ENCODE results near the gene LCP1.
A peak's percentile ranks its signal among the peaks of the same experiment; 100 is the strongest.

Gene LCP1

GRCh38 chr13:46132109-46132508, 49.9 kb downstream of the LCP1 start:
- FAIRE-seq (no peak), DNase-seq (ENCODE audit: insufficient read length, low spot score) (no peak)

DNA sequence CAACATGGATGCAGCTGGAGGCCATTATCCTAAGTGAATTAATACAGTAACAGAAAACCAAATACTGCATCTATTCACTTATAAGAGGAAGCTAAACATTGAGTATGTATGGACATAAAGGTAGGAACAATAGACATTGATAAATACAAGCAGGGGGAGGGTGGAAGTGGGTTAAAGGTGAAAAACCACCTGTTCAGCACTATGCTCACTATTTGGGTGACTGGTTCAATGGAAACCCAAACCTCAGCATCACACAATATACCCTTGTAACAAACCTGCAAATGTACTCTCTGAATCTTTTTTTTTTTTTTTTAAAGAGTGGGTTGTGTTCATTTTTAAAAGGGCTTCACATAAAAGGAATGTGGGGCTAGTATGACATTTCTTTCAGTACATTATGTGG, 50.3 kb downstream of the LCP1 start:
- no peak for FAIRE-seq
- no peak for DNase-seq (ENCODE audit: insufficient read length, low spot score)

GRCh38 chr13:46129955-46130618, 51.9 kb downstream of the LCP1 start:
- no peak for FAIRE-seq
- DNase-seq (ENCODE audit: insufficient read length, low spot score) = no peak

- DNase-seq (ENCODE audit: insufficient read length, low spot score) = no peak
- no peak for FAIRE-seq
Observed at GRCh38 chr13:46129124-46129523, 52.9 kb downstream of the LCP1 start.

DNA sequence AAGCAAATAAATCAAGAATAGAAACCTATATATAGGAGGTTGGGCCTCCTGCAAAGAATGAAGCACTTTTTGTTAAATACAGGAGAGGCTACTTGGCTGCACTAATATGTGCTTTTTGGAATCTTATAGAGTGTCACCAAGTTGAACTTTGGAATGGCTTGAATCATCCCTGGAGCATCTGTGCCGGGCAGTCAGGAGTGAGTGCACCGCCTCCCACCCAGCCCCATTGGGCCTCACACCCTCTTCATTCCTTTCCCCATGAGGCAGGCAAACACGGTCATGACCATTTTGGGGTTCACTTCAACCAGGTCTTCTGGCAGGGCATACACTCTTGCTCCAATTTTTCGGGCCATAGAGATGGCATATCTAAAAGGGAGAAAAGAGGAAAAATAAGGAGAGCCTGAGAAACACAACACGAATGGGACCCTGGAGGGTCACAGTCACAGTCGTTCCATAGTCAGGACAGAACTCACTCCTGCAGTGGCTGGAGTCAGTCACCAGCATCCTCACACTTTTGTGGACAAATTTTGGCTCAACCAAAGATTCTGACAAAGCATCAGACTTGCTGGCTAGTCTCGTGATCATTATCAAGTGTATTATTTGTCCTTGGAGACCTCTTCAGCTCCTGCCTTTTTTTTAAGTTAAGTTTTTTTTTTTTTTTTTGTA, 54.5 kb downstream of the LCP1 start:
- DNase-seq (ENCODE audit: insufficient read length, low spot score) = no peak
- no peak for FAIRE-seq

- FAIRE-seq = no peak
- DNase-seq (ENCODE audit: insufficient read length, low spot score) = peak; percentile 48
Observed at GRCh38 chr13:46126552-46127357, 55.2 kb downstream of the LCP1 start.

DNA sequence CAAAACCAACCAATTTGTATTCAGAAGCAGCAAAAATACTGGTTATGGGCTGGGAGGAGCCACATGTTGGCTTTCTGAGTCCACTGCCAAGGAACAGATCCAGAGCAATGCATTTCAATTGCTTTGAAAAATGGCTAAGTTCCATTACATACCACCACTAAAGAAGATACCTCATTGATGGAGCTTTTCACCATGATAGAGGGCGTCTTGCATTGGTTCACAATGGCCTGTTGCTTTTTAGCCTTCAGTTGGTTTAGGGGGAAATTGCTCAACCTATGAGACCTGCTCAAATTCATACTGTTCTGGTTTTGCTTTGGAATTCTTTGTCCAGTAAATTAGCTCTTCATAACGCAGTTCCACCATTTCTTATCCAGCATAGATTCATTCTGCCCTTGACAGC, 55.9 kb downstream of the LCP1 start:
- no peak for FAIRE-seq
- DNase-seq (ENCODE audit: insufficient read length, low spot score) = no peak

DNA sequence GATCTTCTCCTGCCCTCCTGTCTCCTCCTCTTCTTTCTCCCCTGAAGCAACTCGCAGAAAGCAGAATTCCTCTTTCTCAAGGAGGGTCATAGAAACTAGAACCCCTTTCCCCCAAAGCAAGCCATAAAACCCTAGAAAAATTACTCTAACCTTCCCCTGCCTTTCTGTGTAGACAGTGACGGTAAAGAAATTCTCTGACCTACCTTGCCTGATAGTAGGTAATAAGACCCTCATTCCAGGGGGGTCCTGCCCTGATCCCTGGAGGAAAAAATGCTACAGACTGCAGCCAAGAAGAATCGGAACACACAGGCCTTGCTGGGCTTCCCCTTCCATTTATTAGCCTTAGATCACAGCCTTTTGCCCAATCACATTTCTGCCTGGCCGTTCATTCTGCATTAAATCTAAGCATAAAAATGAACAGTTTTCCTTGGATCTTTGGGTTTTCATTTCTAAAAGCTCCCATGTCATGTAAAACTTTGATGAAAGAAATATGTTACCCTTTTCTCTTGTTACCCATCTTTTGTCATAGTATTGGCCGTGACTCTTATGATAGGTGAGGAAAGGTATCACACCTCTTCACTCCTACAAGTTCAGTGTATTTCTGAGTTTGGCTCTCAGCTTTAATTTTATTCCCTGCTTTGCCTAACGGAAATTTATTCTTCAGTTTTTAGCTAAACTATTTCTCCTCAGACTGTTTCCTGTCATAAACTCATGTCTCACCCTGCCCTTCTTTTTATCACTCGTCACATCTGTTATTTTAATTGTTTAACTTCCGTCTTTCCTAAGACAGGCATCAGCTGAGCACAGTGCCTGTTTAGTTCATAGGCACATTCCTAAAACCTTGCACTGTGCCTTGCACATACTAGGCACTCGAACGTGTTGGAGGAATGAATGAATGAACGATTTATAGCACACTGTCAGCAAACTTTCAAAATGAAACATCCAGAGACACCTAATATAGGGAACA, 56.7 kb downstream of the LCP1 start:
- DNase-seq (ENCODE audit: insufficient read length, low spot score) (no peak), FAIRE-seq (no peak)

DNA sequence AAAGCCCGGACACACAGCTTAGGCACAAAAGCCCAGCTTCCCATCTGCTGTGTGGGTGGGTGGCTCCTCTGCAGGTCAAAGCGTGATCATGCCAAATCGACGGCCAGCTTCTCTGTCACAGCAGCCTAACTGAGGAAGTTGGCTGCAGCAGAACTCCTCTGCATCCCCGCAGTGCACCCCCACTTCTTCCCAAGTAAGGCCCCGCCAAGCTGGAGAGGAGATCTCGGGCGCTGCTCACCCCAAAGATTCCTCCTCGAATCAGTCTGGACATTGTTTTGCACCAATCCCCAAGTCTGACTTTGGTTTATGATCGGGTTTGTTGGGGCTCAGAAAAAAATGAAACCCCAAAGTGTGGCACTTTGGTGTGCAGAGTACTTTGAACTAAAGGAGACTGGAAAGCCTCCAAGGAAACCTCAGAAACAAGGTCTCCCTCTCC, 57.4 kb downstream of the LCP1 start:
- FAIRE-seq (no peak), DNase-seq (ENCODE audit: insufficient read length, low spot score) (no peak)

DNA sequence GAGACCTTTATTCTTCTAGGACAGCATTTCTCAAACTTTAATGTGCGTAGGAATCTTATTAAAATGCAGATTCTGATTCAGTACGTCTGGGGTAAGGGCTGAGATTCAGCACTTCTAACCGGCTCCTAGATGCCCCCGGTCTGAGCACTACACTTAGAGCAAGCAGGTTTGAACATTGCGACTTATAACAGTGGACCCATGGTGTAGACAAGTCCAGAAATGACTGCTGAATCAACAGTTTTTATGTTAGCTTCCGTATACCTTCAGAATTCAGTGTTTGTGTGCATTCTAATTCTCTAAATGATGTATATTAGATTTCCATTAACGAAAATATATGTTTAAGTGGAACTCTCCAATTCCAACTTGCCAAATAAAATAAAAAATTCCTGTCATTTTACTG, 59.7 kb downstream of the LCP1 start:
- FAIRE-seq (no peak), DNase-seq (ENCODE audit: insufficient read length, low spot score) (no peak)

DNA sequence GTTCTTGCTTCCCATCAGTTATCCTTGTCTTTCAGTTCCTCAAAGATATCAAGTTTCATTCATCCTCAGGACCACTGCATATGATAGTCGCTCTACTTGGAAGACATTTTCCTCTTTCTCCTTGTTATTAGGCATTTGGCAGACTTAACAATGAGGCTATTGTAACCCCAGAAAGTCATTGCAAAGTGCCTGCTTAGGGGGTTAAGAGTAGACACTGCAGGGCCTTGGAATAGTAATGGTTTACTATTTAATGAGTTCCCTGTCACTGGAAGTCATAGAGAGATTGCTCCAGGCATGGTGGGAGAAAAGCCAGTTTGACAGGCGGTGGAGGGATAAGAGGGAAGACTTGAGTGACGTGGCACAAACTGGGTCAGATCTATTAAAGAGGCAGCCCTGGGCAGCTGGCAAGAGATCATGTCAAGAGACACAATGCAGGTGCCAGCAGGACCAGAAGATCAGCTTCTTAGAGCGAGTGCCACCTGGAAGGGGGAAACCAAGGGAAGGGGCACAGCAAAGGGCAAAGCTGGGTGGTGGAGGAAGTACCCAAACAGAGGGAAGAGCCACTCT, 60.3 kb downstream of the LCP1 start:
- no peak for FAIRE-seq
- DNase-seq (ENCODE audit: insufficient read length, low spot score) = no peak

GRCh38 chr13:46121033-46121432, 60.9 kb downstream of the LCP1 start:
- no peak for FAIRE-seq
- no peak for DNase-seq (ENCODE audit: insufficient read length, low spot score)

- no peak for FAIRE-seq
- DNase-seq (ENCODE audit: insufficient read length, low spot score) = peak; percentile 12
Observed at GRCh38 chr13:46119883-46120614, 61.9 kb downstream of the LCP1 start.

GRCh38 chr13:46116653-46117502, 65.1 kb downstream of the LCP1 start:
- no peak for DNase-seq (ENCODE audit: insufficient read length, low spot score)
- no peak for FAIRE-seq

DNA sequence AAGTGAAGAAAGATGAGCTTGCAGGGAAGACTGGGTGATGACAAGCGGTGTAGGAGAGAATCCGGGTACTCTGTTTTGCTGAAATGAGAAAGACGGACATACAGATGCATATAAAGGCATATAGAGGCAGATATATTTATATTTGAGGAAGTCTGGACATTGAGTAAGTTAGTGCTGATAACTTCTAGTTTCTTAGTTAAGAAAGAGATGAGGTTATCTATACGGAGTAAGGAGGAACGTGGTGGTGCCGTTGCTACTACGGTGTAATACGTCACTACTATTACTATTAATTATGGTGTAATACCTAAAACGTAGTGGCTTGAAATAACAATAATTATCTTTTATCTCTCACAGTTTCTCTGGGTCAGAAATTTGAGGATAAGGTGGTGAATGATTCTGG, 67.4 kb downstream of the LCP1 start:
- no peak for DNase-seq (ENCODE audit: insufficient read length, low spot score)
- FAIRE-seq = no peak

DNA sequence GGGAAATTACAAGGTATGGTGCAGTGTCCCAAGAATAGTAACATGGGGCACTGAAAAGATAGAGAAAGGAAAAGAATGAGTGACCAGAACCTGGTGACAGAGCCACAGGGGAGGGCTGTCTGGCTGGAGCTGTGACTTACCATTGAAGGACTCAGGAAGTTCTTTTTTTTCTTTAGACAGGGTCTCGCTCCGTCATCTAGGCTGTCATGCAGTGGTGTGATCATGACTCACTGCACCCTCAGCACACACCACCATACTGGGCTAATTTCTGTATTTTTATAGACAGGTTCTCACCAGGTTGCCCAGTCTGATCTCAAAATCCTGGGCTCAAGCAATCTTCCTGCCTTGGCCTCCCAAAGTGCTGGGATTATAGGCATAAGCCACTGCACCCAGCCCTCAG, 68.4 kb downstream of the LCP1 start:
- FAIRE-seq = no peak

GRCh38 chr13:46111151-46111550, 70.8 kb downstream of the LCP1 start:
- DNase-seq (ENCODE audit: insufficient read length, low spot score) (no peak), FAIRE-seq (no peak)

More for the DNA sequence above, 68.4 kb downstream of the LCP1 start:
- DNase-seq (ENCODE audit: insufficient read length, low spot score) = no peak

DNA sequence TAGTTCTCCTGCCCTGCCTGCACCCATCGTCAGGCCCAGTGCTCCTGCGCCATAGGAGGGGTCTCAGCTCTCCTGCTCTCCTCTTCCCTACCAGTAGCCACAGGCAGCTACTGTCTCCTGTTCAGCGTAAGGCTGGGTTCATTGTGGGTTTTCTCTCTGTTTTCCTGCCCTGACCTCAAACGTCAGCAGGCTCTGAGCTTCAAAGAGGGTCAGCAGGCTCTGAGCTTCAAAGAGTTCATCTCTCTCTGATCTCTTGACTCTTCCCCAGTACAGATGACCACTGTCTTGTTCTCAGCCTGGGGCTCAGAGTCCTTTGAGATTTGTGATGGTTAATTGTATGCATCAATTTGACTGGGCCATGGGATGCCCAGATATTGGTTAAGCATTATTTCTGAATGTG, 72.5 kb downstream of the LCP1 start:
- no peak for FAIRE-seq
- DNase-seq (ENCODE audit: insufficient read length, low spot score) = no peak

Measured in HTR-8/SVneo (cell line).